LNCaP clone FGC (cell line): ENCODE data around the gene MEIS2.

Source experiments
- DNase-seq: peaks from one replicate; pipeline ENCODE4 v3.0.0-alpha.2; 2011; ENCODE audit warnings: low read depth
- H3K4me3 ChIP-seq: 2 replicates; pipeline ENCODE4 v1.5.1; 2011; ENCODE audit warnings: mild to moderate bottlenecking, low read depth, low read length, control low read depth
- CTCF ChIP-seq: IDR thresholded peaks from 2 replicates; pipeline ENCODE4 v1.5.1; 2012; ENCODE audit warnings: mild to moderate bottlenecking; ENCODE audit not compliant: control insufficient read depth, insufficient read depth; ENCODE audit errors: extremely low read depth

The MEIS2 gene

GRCh38 chr15:37037071-37037655 is 63.2 kb downstream of the MEIS2 start:
- no peak for DNase-seq
- TF ChIP-seq CTCF: no peak
- no peak overlapping the region for H3K4me3 ChIP-seq

DNA sequence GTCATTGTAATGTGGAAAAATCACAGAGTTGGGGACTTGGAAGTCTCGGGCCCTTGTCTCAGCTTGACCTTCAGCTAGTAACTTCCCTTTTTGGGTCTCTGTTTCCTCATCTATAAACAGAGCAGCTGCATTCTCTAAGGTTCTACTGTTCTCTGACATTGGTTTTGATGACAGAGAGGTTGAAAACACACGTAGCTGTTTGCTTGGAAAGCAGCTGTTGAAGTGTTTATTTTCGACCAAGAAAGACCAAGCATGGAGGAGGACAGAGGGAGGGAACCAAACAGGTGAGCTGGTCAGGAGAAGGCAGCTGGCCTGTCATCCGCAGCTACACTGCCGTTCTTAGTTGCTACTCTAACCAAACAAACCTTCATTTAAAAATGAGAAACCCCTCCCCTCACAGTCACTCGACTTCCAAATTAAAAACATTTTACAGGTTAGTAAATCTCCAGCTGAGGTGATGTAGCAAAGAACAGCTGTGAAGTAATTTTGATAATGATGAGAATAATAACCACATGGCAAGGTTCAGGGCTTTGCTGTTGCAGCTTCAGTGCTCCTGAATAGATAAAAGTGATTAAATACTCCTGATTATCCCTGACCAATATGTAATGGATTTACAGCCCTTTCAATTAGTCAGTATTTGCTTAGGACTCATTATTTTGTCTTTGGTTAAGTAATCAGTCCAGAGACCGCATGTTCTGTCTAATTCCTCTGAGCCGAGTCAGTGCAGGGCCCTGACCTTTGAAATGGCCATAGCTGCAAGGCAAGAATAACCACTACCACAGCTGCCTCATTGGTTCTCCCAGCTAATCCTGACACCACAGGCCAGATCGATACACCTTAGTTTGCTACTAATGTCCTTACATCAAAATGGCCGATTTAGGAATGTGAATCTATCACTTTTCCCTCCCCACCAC is 65.3 kb downstream of the MEIS2 start:
- no peak for TF ChIP-seq CTCF
- DNase-seq: no peak
- no peak overlapping the region for H3K4me3 ChIP-seq

- TF ChIP-seq CTCF: no peak
- DNase-seq: no peak
These were observed 66.0 kb downstream of the MEIS2 start for GRCh38 chr15:37034392-37034791.

DNA sequence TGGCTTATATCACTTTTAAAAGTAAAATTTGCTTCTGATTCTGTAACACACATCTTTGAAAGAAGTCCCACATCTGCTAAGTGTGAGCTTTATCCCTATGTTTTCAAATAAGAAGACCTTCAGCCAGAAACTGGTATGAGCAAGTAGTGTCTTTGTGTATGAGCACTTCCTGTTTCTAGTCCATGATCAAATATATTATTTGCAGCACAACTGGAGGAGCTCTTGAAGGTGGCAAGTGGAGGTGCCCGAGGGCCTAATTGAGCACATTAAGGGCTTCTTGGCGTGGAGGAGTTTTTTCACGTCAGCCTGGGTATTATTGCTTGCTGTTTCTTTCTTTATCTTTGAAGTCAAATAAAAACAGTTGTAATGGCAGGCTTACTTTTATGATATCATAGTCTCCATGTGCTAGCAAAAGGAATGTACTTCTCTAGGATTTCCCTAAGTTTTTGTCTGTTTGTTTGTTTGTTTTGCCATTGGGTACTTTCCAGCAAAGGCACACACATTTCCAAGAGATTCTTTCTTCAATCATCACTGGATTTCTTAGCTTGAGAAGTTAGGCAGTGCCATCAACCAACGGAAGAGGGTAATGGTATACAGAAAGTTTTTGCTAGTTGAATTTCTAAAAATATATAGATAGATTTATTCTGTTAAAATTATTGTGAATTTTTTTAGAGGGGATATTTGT is 68.1 kb downstream of the MEIS2 start:
- no peak overlapping the region for H3K4me3 ChIP-seq
- DNase-seq: no peak
- no peak for TF ChIP-seq CTCF

More at GRCh38 chr15:37034392-37034791, 66.0 kb downstream of the MEIS2 start:
- H3K4me3 ChIP-seq: no peak overlapping the region

- H3K4me3 ChIP-seq: no peak overlapping the region
- TF ChIP-seq CTCF: no peak
- no peak for DNase-seq
These were observed 69.2 kb downstream of the MEIS2 start for GRCh38 chr15:37031198-37031597.

DNA sequence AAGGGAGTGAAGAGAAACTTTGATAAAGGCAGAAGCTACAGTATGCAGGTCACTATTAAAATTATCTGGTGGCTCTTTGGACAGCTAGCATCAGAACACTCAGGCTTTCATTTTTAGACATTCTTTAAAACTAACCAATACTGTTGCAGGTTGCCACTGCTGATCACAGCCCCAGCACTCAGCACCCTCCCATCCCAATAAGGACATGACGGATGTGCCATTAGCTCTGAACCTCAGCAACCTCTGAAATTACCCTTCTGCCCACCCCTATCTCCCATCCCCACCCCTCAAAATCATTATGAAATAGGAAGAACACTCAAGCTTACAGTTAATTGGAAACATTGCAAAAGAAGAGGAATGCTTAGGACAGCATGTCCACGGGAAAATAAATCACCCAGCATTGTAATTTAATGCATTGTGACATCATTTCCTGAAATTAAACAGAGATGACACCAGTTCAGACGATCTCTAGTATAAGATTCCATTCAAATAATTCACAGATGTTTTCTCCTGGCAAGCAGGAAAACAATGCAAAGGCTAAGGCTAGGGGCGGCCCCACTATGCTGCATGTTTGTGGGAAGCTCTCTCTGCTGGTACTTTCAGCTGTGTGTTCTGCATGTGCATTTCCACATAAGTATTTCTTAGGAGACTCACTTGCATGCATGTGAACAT is 71.6 kb downstream of the MEIS2 start:
- no peak overlapping the region for H3K4me3 ChIP-seq

More for the DNA sequence above, 71.6 kb downstream of the MEIS2 start:
- no peak for TF ChIP-seq CTCF
- no peak for DNase-seq
